SK-N-DZ (cell line): ENCODE results near the gene IL23A.
A peak's percentile ranks its signal among the peaks of the same experiment; 100 is the strongest.
"Not testable (repeated sequence)": the region's sequence is repeated elsewhere in the genome, so short reads cannot be mapped to it uniquely, and the experiment has no call there.

Source experiments
- DNase-seq: peaks from one replicate; pipeline ENCODE4 v3.0.0-alpha.2; 2015; ENCODE audit warnings: low spot score

IL23A gene

GRCh38 chr12:56324206-56324605, 14.5 kb upstream of the IL23A start:
- no peak for DNase-seq

- no peak for DNase-seq
These were observed 12.6 kb upstream of the IL23A start for GRCh38 chr12:56326126-56326525.

- DNase-seq: no peak
These were observed 12.2 kb upstream of the IL23A start for GRCh38 chr12:56326533-56326932.

- no peak for DNase-seq
These were observed 7.7 kb upstream of the IL23A start for GRCh38 chr12:56330936-56331490.

- DNase-seq: no peak
These were observed 6.0 kb upstream of the IL23A start for GRCh38 chr12:56332512-56333196.

GRCh38 chr12:56333197-56333678, 5.4 kb upstream of the IL23A start:
- no peak for DNase-seq

- DNase-seq: peak; percentile 98
These were observed 4.8 kb upstream of the IL23A start, which contains the start of gene PAN2 for GRCh38 chr12:56333679-56334489. TSS of gene PAN2 (minus strand) at chr12:56334000. CDS start at chr12:56333094, 906 bp downstream.

- no peak for DNase-seq
These were observed 4.2 kb upstream of the IL23A start for GRCh38 chr12:56334490-56334793.

- DNase-seq: not testable (repeated sequence)
These were observed 3.2 kb upstream of the IL23A start for GRCh38 chr12:56335527-56335926.

GRCh38 chr12:56336361-56337167, 2.1 kb upstream of the IL23A start:
- DNase-seq: no peak

GRCh38 chr12:56337753-56338251, 882 bp upstream of the IL23A start:
- no peak for DNase-seq

GRCh38 chr12:56339158-56339422, 406 bp downstream of the IL23A start:
- DNase-seq: no peak

GRCh38 chr12:56341616-56342015, 2.9 kb downstream of the IL23A start:
- DNase-seq: no peak

- DNase-seq: not testable (repeated sequence)
These were observed 3.6 kb downstream of the IL23A start for GRCh38 chr12:56342290-56342689.

- no peak for DNase-seq
These were observed 8.0 kb downstream of the IL23A start for GRCh38 chr12:56346675-56347074.

- not testable (repeated sequence) for DNase-seq
These were observed 8.6 kb downstream of the IL23A start for GRCh38 chr12:56347255-56347654.

GRCh38 chr12:56348776-56349175, 10.1 kb downstream of the IL23A start:
- DNase-seq: no peak

GRCh38 chr12:56350662-56351061, 12.0 kb downstream of the IL23A start:
- DNase-seq: no peak

GRCh38 chr12:56351325-56351724, 12.6 kb downstream of the IL23A start:
- no peak for DNase-seq

GRCh38 chr12:56358836-56359532, 20.3 kb downstream of the IL23A start:
- DNase-seq: no peak
